ENCODE results near the gene KIF19.

Gene KIF19

DNA sequence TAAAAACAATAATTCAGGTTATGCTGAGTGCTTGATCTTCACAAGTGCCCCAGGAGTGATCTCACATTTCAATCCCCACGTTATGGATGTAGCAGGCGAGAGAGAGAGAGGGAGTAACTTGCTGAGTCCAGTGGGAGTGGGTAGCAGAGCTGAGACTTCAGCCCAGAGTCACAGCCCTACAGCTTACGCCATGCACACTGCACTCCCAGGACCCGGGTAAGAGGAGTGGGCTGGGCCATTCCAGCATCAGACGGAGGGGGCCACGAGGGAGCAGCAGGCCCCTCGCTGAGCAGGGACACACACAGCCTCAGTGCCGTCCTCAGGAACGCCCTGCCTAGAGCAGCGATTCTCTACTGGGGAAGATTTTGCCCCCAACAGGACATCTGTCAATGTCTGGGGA is 9.8 kb upstream of the KIF19 start:
- in situ Hi-C loops (cut with MboI; ENCODE audit: low pct_unique_long_range_greater_than_20kb, low sequenced_read_pairs, unreplicated experiment): no loop called here
- no peak for DNase-seq (ENCODE audit: low spot score)
- no peak for TF ChIP-seq CTCF (IDR thresholded peaks at IDR 0.05; ENCODE audit: extremely low read depth, insufficient read depth, missing control alignments)

DNA sequence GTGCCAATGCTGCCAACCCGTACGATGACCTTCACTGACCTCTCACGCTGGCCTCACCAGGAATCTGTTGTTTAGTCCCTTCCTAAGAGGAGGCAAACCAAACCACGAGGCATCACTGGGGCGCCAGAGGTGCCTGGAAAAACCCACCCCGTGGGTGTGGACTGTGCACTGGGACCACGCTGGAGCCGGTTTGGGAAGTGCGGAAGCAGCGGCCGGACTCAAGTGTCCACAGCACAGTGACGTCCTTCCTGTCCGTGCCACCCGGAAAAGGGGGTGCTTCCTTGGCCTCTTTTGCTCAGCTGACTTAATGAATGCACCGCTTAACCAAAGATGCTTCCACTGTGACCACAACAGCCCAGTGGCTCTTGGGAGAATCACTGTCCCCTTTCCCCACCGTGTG is 9.0 kb upstream of the KIF19 start:
- no peak for DNase-seq (ENCODE audit: low spot score)
- in situ Hi-C loops (cut with MboI; ENCODE audit: low pct_unique_long_range_greater_than_20kb, low sequenced_read_pairs, unreplicated experiment): no loop called here
- TF ChIP-seq CTCF (IDR thresholded peaks at IDR 0.05; ENCODE audit: extremely low read depth, insufficient read depth, missing control alignments): no peak

DNA sequence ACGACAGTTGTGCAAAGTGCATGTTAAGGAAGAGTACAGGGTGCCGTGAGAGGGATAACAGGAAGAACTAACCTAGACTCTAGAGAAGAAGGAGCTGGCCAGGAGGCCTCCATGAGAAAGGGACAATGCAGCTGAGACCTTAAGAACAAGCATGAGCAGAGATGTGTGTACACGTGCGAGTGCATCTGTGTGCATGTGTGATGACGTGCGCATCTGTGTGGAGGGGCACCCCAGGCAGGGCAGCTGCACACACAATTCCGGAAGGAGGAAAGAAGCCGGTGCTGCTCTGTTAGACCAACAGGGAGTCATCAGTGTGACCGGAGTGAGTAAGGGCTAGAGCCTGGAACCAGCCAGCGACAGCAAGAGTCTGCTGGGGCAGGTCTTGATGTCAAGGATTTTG is 7.6 kb upstream of the KIF19 start:
- no peak for DNase-seq (ENCODE audit: low spot score)
- TF ChIP-seq CTCF (IDR thresholded peaks at IDR 0.05; ENCODE audit: extremely low read depth, insufficient read depth, missing control alignments): no peak
- in situ Hi-C loops (cut with MboI; ENCODE audit: low pct_unique_long_range_greater_than_20kb, low sequenced_read_pairs, unreplicated experiment): no loop called here

DNA sequence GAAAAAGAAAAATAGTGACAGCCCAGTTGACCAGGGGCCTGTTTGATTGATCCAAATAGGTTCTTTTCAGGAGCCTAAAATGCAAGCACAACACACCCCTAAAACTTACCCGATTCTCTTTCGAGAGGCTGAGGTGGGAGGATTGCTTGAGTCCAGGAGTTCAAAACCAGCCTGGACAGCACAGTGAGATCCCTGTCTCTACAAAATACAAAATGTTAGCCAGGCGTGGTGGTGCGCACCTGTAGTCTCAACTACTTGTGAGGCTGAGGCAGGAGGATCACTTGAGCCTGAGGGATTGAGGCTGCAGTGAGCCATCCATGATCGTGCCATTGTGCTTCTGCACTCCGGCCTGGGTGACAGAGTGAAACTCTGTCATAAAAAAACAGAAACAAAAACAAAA is 1.5 kb upstream of the KIF19 start:
- in situ Hi-C loops (cut with MboI; ENCODE audit: low pct_unique_long_range_greater_than_20kb, low sequenced_read_pairs, unreplicated experiment): no loop called here
- DNase-seq (ENCODE audit: low spot score): no peak
- TF ChIP-seq CTCF (IDR thresholded peaks at IDR 0.05; ENCODE audit: extremely low read depth, insufficient read depth, missing control alignments): no peak

GRCh38 chr17:74325376-74325742 is 667 bp upstream of the KIF19 start:
- no peak for TF ChIP-seq CTCF (IDR thresholded peaks at IDR 0.05; ENCODE audit: extremely low read depth, insufficient read depth, missing control alignments)
- in situ Hi-C loops (cut with MboI; ENCODE audit: low pct_unique_long_range_greater_than_20kb, low sequenced_read_pairs, unreplicated experiment): no loop called here
- no peak for DNase-seq (ENCODE audit: low spot score)

GRCh38 chr17:74326506-74326905 is 480 bp downstream of the KIF19 start:
- no peak for TF ChIP-seq CTCF (IDR thresholded peaks at IDR 0.05; ENCODE audit: extremely low read depth, insufficient read depth, missing control alignments)
- in situ Hi-C loops (cut with MboI; ENCODE audit: low pct_unique_long_range_greater_than_20kb, low sequenced_read_pairs, unreplicated experiment): no loop called here
- DNase-seq (ENCODE audit: low spot score): no peak

GRCh38 chr17:74328487-74328886 is 2.5 kb downstream of the KIF19 start:
- TF ChIP-seq CTCF (IDR thresholded peaks at IDR 0.05; ENCODE audit: extremely low read depth, insufficient read depth, missing control alignments): no peak
- DNase-seq (ENCODE audit: low spot score): no peak
- in situ Hi-C loops (cut with MboI; ENCODE audit: low pct_unique_long_range_greater_than_20kb, low sequenced_read_pairs, unreplicated experiment): no loop called here
